H1 (cell line): ENCODE results near the gene SASS6.

ENCODE experiments used
- CTCF ChIP-seq, 3 experiments: IDR thresholded peaks; 1 replicate in 2 of 3; 2 replicates in 1 of 3; pipeline versions ENCODE4 v1.5.1 to v1.6.1; 2011; ENCODE audit warnings: low read length in 3 of 3, mild to moderate bottlenecking in 3 of 3, inconsistent platforms in 2 of 3, low read depth in 1 of 3, moderate library complexity in 1 of 3; ENCODE audit not compliant: insufficient read depth in 1 of 3; ENCODE audit errors: control extremely low read depth in 1 of 3
- POLR2A ChIP-seq, 2 experiments: IDR thresholded peaks; 1 replicate in 1 of 2; 2 replicates in 1 of 2; pipeline ENCODE4 v1.6.1; 2011; ENCODE audit warnings: low read depth in 2 of 2, low read length in 2 of 2, mild to moderate bottlenecking in 2 of 2; ENCODE audit errors: control extremely low read depth in 1 of 2
- SIN3A ChIP-seq, 2 experiments: IDR thresholded peaks in 1 of 2; conservative IDR thresholded peaks in 1 of 2; 2 replicates each; pipeline ENCODE4 v1.6.1; 2011 to 2012; ENCODE audit warnings: low read length in 2 of 2, improper control_type of control experiment in 1 of 2, low read depth in 1 of 2, mild to moderate bottlenecking in 1 of 2
- TCF12 ChIP-seq: IDR thresholded peaks from 2 replicates; pipeline ENCODE4 v1.6.1; 2011; ENCODE audit warnings: low read depth, mild to moderate bottlenecking, low read length
- TEAD4 ChIP-seq: IDR thresholded peaks from 2 replicates; pipeline ENCODE4 v1.6.1; 2012; ENCODE audit warnings: low read depth, low read length, inconsistent platforms, mixed read lengths

- no peak for TF ChIP-seq POLR2A (IDR thresholded peaks at IDR 0.05; ENCODE audit: control extremely low read depth in 1 of 2, low read depth in 2 of 2, low read length in 2 of 2)
- TF ChIP-seq TEAD4: no peak
- no peak for TF ChIP-seq CTCF (IDR thresholded peaks at IDR 0.05; ENCODE audit: control extremely low read depth in 1 of 3, insufficient read depth in 1 of 3, low read depth in 1 of 3, low read length in 3 of 3)
- no peak for TF ChIP-seq SIN3A (conservative IDR thresholded peaks at IDR 0.05 in 1 of 2, IDR thresholded peaks at IDR 0.05 in 1 of 2; ENCODE audit: low read depth in 1 of 2, low read length in 2 of 2)
- no peak for TF ChIP-seq TCF12
Observed at GRCh38 chr1:100152271-100152670, 19.5 kb upstream of the SASS6 start.
